Keratinocyte (primary cell): ENCODE data around the gene STX18. TPM values are rescaled to one million over a fixed set of nuclear protein-coding genes. Genes with fewer than 3 reads are reported as not detected.

ENCODE experiments used
- DNase-seq: peaks from one replicate; pipeline ENCODE4 v3.0.0-alpha.2; 2011; ENCODE audit warnings: low read depth, missing footprints, low spot score
- FAIRE-seq: peaks from 2 replicates; lab custom pipeline; 2011; peaks lifted over from hg19 to GRCh38; lab: Jason Lieb, UNC
- H2AFZ ChIP-seq: 2 replicates; pipeline ENCODE4 v1.6.0; 2012; ENCODE audit warnings: low read length, control low read depth, inconsistent platforms; ENCODE audit not compliant: control insufficient read depth
- H3K27ac ChIP-seq: 2 replicates; pipeline ENCODE4 v1.5.1; 2011; ENCODE audit warnings: low read length; ENCODE audit not compliant: control insufficient read depth, insufficient read depth
- H3K27me3 ChIP-seq: 3 replicates; pipeline ENCODE4 v1.6.0; 2011; ENCODE audit warnings: low read length; ENCODE audit not compliant: control insufficient read depth, insufficient read depth; ENCODE audit errors: extremely low read depth
- H3K36me3 ChIP-seq, 2 experiments: 2 replicates in 1 of 2; 3 replicates in 1 of 2; pipeline ENCODE4 v1.5.1; 2011; ENCODE audit warnings: low read length in 2 of 2, mild to moderate bottlenecking in 1 of 2; ENCODE audit not compliant: control insufficient read depth in 2 of 2, insufficient read depth in 2 of 2; ENCODE audit errors: extremely low read depth in 1 of 2
- H3K4me1 ChIP-seq: 3 replicates; pipeline ENCODE4 v1.5.1; 2011; ENCODE audit warnings: low read length; ENCODE audit not compliant: control insufficient read depth, insufficient read depth; ENCODE audit errors: extremely low read depth
- H3K4me2 ChIP-seq: 3 replicates; pipeline ENCODE4 v1.6.0; 2011; ENCODE audit warnings: low read depth, low read length; ENCODE audit not compliant: control insufficient read depth, insufficient read depth; ENCODE audit errors: extremely low read depth
- H3K4me3 ChIP-seq, 3 experiments: fragments of 200-600 bp in 1 of 3; sonication (generic) in 1 of 3; 2 replicates in 2 of 3; 3 replicates in 1 of 3; pipeline ENCODE4 v1.5.1; 2011 to 2016; ENCODE audit warnings: low read length in 3 of 3, mild to moderate bottlenecking in 3 of 3, control low read depth in 2 of 3, inconsistent platforms in 1 of 3, low read depth in 1 of 3, mixed read lengths in 1 of 3, mixed run types in 1 of 3, moderate library complexity in 1 of 3; ENCODE audit not compliant: control insufficient read depth in 2 of 3, insufficient read depth in 2 of 3; ENCODE audit errors: extremely low read depth in 1 of 3
- H3K79me2 ChIP-seq: 2 replicates; pipeline ENCODE4 v1.6.0; 2012; ENCODE audit warnings: low read length; ENCODE audit not compliant: control insufficient read depth, insufficient read depth
- H3K9ac ChIP-seq: 3 replicates; pipeline ENCODE4 v1.6.0; 2011; ENCODE audit warnings: low read length; ENCODE audit not compliant: control insufficient read depth, insufficient read depth; ENCODE audit errors: extremely low read depth
- H3K9me1 ChIP-seq: 3 replicates; pipeline ENCODE4 v1.6.0; 2011; ENCODE audit warnings: low read length; ENCODE audit not compliant: control insufficient read depth, insufficient read depth; ENCODE audit errors: extremely low read depth
- H3K9me3 ChIP-seq: 2 replicates; pipeline ENCODE4 v1.5.1; 2012; ENCODE audit warnings: low read depth, low read length; ENCODE audit not compliant: control insufficient read depth
- H4K20me1 ChIP-seq: 3 replicates; pipeline ENCODE4 v1.6.0; 2011; ENCODE audit warnings: low read length; ENCODE audit not compliant: control insufficient read depth, insufficient read depth; ENCODE audit errors: extremely low read depth
- EZH2 ChIP-seq: IDR thresholded peaks from one replicate; pipeline ENCODE4 v1.6.1; 2012; ENCODE audit warnings: inconsistent platforms, mild to moderate bottlenecking, low read length, moderate library complexity
- dilution Hi-C: fragments of 300-500 bp; cut with MboI; formaldehyde crosslinking; loops from one replicate; pipeline ENCODE4 v1.7.0; 2020; ENCODE audit warnings: low sequenced_read_pairs; ENCODE audit not compliant: extremely low pct_ligation_motif_present
- polyA plus RNA-seq, 5 experiments: library from polyadenylated mRNA; depleted of rRNA in 3 of 5; stranded (reverse) in 3 of 5; stranded (forward) in 1 of 5; unstranded in 1 of 5; fragments of >200 nt; gene quantifications; 1 replicate in 1 of 5; 2 replicates in 3 of 5; 3 replicates in 1 of 5; pipeline versions ENCODE4 v1.2.1 to v1.2.3, GENCODE V29; 2011 to 2012; ENCODE audit warnings: missing spikeins in 2 of 5, low read depth in 1 of 5, low replicate concordance in 1 of 5
- TF ChIP-seq, protein P1 (sequence below), 3 experiments: IDR thresholded peaks in 1 of 3; conservative IDR thresholded peaks in 1 of 3; optimal IDR thresholded peaks in 1 of 3; 2 replicates in 2 of 3; 3 replicates in 1 of 3; pipeline versions ENCODE3 to v1.5.1; 2011; ENCODE audit warnings: low read length in 3 of 3, mild to moderate bottlenecking in 3 of 3, moderate library complexity in 2 of 3, control low read depth in 1 of 3, inconsistent platforms in 1 of 3; ENCODE audit not compliant: insufficient read depth in 2 of 3; ENCODE audit errors: extremely low read depth in 1 of 3

Gene STX18
- polyA plus RNA-seq, 1 donor (not counting 4 experiments of a cell fraction or from before 2014, with no cell fraction given): 21.6 TPM

DNA sequence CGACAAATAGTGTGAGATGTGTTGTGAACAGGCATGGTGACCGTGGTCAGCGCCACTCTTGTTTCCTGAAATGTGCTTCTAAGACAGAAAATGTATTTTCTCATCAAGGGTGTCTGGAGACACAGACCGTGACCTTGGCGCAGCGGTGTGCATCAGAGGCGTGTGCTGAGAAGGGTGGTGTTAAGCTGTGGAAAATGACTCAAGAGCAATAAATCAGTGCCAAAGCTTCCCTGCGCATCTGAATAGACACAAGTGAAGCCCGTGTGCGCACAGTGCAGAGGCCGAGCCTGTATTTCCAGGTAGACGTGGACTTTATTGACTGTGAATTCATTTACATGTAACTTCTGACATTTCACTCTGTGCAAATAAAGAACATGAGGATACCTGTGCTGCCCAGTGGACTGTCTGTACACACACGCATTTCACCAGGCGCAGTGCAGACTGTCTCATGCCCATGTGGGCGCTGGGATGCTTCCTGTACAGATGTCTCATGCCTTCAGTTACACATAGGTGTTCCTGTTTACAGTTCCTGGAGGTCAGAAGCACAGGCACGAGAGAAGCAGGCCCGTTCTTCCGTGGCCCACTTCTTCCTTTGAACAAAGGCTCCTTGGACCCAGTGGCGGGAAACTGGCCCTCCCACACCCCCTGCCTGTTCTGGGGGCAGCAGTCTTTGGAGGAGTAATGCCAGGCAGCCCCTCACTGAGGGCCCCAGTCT is 123.0 kb downstream of the STX18 start:
- no peak for TF ChIP-seq EZH2
- TF ChIP-seq, protein P1, sequence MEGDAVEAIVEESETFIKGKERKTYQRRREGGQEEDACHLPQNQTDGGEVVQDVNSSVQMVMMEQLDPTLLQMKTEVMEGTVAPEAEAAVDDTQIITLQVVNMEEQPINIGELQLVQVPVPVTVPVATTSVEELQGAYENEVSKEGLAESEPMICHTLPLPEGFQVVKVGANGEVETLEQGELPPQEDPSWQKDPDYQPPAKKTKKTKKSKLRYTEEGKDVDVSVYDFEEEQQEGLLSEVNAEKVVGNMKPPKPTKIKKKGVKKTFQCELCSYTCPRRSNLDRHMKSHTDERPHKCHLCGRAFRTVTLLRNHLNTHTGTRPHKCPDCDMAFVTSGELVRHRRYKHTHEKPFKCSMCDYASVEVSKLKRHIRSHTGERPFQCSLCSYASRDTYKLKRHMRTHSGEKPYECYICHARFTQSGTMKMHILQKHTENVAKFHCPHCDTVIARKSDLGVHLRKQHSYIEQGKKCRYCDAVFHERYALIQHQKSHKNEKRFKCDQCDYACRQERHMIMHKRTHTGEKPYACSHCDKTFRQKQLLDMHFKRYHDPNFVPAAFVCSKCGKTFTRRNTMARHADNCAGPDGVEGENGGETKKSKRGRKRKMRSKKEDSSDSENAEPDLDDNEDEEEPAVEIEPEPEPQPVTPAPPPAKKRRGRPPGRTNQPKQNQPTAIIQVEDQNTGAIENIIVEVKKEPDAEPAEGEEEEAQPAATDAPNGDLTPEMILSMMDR (optimal IDR thresholded peaks at IDR 0.05 in 1 of 3, IDR thresholded peaks at IDR 0.05 in 1 of 3, conservative IDR thresholded peaks at IDR 0.05 in 1 of 3; ENCODE audit: extremely low read depth in 1 of 3, insufficient read depth in 2 of 3, low read length in 3 of 3): no peak
- no peak overlapping the region for H3K27ac ChIP-seq
- no peaks in the 10 kb centered on the region for H4K20me1 ChIP-seq
- H3K9me3 ChIP-seq: no peaks in the 10 kb centered on the region
- H3K9ac ChIP-seq: no peak overlapping the region
- dilution Hi-C loops: no loop called here
- FAIRE-seq (no peak), DNase-seq (no peak)
- H3K27me3 ChIP-seq: no peaks in the 10 kb centered on the region
- H3K36me3 ChIP-seq: peaks cover 14 to 29% of the 10 kb centered on the region in 2 experiments
- no peaks in the 10 kb centered on the region for H3K4me1 ChIP-seq
- H3K4me2 ChIP-seq: no peak overlapping the region
- no peaks in the 10 kb centered on the region for H3K79me2 ChIP-seq
- no peak overlapping the region for H3K4me3 ChIP-seq
- H2AFZ ChIP-seq: no peak overlapping the region
- no peaks in the 10 kb centered on the region for H3K9me1 ChIP-seq

DNA sequence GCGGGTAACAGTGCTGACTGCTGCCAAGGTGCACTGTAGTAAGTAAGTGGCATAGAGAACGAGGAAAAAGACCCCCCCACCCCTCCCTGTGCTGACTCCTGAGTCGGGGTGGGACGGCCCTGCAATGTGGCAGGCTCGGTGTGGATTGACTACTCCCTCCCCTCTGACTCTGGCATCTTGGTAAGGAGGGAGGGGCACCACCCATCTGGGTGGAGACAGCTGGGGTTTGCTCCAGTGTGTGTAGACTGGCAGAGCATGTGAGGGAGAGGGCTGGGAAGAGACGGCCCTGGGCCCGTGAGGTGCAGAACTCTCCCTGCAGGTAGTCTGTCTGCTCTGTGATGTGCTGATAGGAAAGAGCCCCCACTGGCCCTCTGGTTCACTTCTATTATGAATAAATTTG is 124.0 kb downstream of the STX18 start:
- Histone ChIP-seq H3K36me3 (peaks cover 14 to 25% of the 10 kb centered on the region in 2 experiments), H3K27ac (no peak overlapping the region), H3K27me3 (no peaks in the 10 kb centered on the region), H3K79me2 (no peaks in the 10 kb centered on the region), H3K9me3 (no peaks in the 10 kb centered on the region), H2AFZ (no peak overlapping the region), H3K4me2 (no peak overlapping the region), H3K9ac (no peak overlapping the region), H3K9me1 (no peaks in the 10 kb centered on the region), H3K4me3 (no peak overlapping the region), H3K4me1 (no peaks in the 10 kb centered on the region), H4K20me1 (no peaks in the 10 kb centered on the region)
- FAIRE-seq (no peak), DNase-seq (no peak)
- dilution Hi-C loops: no loop called here
- no peak for TF ChIP-seq EZH2
- TF ChIP-seq, protein P1 (optimal IDR thresholded peaks at IDR 0.05 in 1 of 3, IDR thresholded peaks at IDR 0.05 in 1 of 3, conservative IDR thresholded peaks at IDR 0.05 in 1 of 3; ENCODE audit: extremely low read depth in 1 of 3, insufficient read depth in 2 of 3, low read length in 3 of 3): no peak
